Anterior cingulate cortex (tissue), 58 donors: ENCODE results near the gene CD34.
A peak's percentile ranks its signal among the peaks of the same experiment; 100 is the strongest.

Experiments used
- DNase-seq, 58 donors: peaks; one replicate each; lab custom pipeline; 2025; lab: John Stamatoyannopoulos, UW

Gene CD34

GRCh38 chr1:207837673-207838072 is 73.3 kb downstream of the CD34 start:
- DNase-seq = no peak

GRCh38 chr1:207836591-207837347 is 74.2 kb downstream of the CD34 start:
- DNase-seq = no peak

GRCh38 chr1:207835958-207836357 is 75.0 kb downstream of the CD34 start:
- DNase-seq = peak in 1 of 58 donors; percentile 38

- no peak for DNase-seq
These were observed 76.8 kb downstream of the CD34 start for GRCh38 chr1:207833956-207834660.

GRCh38 chr1:207833381-207833780 is 77.5 kb downstream of the CD34 start:
- DNase-seq = no peak

GRCh38 chr1:207832796-207833195 is 78.1 kb downstream of the CD34 start:
- DNase-seq = no peak

- peak in 2 of 58 donors; percentile 41 to 48 for DNase-seq
These were observed 79.2 kb downstream of the CD34 start for GRCh38 chr1:207831517-207832327.
